ENCODE data around the gene SERPINB6.
"Not testable (repeated sequence)": the region's sequence is repeated elsewhere in the genome, so short reads cannot be mapped to it uniquely, and the experiment has no call there.

SERPINB6 gene

DNA sequence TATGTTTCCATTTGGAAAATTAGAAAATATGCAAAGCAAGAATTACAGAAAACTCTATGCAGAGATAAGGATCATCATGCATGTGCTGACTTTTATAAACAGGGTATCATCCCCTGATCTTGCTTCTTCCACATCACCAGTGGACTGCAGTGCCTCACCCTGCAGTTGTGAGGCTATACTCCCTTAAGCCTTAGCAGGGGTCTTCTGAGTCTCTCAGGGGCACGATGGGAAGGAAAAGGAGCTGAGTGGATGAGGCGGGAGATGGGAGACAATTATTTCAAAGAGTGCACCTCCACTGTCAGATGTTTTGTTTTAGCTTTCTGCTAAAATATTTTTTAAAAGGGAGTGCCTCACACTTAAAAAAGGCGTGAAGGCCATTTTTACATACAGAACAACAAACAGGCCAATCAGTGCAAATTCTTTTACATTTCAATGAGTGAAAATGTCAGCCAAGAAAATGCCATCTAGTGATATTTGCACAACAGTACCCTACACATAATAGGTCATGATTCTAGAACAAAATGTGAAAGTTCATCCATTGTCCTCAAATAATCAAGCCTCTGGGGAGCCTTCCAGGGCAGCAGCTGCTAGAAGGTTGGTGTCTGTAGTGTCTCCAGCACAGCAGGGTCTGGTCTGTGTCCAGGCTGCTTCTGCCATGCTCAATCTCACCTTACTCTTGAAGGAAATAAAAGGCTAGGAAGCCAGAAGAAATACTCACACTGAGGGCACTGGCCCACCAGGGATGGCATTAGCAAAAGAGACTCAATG lies 55.0 kb downstream of the SERPINB6 start:
- no peak overlapping the region for H3K27ac ChIP-seq
- TF ChIP-seq, protein P1, sequence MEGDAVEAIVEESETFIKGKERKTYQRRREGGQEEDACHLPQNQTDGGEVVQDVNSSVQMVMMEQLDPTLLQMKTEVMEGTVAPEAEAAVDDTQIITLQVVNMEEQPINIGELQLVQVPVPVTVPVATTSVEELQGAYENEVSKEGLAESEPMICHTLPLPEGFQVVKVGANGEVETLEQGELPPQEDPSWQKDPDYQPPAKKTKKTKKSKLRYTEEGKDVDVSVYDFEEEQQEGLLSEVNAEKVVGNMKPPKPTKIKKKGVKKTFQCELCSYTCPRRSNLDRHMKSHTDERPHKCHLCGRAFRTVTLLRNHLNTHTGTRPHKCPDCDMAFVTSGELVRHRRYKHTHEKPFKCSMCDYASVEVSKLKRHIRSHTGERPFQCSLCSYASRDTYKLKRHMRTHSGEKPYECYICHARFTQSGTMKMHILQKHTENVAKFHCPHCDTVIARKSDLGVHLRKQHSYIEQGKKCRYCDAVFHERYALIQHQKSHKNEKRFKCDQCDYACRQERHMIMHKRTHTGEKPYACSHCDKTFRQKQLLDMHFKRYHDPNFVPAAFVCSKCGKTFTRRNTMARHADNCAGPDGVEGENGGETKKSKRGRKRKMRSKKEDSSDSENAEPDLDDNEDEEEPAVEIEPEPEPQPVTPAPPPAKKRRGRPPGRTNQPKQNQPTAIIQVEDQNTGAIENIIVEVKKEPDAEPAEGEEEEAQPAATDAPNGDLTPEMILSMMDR (conservative IDR thresholded peaks at IDR 0.05), result no peak

DNA sequence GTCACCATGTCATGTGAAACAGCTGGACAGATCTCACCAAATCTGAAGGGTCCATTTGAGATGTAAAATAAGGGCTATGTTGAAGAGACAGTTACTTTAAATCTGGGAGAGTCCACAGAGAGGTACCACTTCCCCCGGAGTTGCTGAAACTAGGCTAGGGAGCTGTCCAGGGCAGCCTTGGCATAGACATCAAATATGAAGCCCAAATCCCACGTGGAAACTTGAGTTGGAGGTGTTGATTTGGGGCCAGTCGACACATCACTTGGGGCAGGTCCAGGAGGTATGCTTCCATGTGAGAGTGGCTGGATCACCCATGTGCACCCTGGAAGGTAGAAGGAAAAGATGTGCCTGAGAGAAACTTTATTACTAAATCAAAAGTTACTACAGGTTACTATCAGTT lies 56.2 kb downstream of the SERPINB6 start:
- H3K27ac ChIP-seq, result no peak overlapping the region
- TF ChIP-seq, protein P1 (conservative IDR thresholded peaks at IDR 0.05), result no peak

DNA sequence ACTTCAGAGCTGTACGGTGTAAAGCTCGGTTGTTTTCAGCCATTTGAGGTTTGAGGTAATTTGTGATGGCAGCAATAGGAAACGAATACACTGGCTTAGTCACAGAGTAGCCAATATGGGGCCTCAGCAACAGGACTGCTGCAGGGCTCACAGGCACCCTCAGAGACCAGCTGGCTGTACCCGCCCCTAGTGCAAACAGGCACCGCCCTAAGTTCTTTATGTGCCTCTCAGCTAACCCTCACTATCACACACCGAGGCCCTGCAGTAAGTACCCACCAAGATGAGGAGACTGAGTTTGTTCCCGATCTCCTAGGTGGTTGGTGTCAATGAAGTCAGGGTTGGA lies 57.1 kb downstream of the SERPINB6 start:
- TF ChIP-seq, protein P1 (conservative IDR thresholded peaks at IDR 0.05), result no peak
- H3K27ac ChIP-seq, result no peak overlapping the region

DNA sequence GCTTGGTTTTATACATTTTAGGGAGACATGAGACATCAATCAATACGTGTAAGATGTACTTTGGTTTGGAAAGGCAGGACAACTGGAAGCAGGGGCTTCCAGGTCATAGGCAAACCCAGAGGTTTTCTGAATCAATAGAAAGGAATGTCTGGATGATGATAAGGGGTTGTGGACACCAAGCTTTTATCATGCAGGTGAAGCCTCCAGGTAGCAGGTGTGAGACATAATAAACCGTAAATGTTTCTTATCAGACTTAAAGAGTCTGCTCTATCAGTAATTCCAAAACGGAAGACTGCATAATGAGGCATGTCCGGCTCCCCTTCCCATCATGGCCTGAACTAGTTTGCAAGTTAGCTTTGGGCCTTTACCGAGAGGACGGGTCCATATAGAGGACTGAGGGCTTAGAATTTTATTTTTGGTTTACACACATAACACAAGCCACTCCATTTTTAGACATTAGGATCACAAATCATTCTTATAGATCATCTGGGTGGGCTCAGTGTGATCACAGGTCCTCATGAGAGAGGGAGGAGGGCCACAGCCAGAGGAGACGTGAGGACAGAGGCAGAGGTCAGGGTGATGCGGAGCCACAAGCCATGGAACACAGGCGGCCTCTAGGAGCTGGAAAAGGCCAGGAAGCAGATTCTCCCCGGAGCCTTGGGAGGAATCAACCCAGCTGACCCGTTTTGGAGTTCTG lies 57.6 kb downstream of the SERPINB6 start:
- TF ChIP-seq, protein P1 (conservative IDR thresholded peaks at IDR 0.05), result no peak
- no peak overlapping the region for H3K27ac ChIP-seq

DNA sequence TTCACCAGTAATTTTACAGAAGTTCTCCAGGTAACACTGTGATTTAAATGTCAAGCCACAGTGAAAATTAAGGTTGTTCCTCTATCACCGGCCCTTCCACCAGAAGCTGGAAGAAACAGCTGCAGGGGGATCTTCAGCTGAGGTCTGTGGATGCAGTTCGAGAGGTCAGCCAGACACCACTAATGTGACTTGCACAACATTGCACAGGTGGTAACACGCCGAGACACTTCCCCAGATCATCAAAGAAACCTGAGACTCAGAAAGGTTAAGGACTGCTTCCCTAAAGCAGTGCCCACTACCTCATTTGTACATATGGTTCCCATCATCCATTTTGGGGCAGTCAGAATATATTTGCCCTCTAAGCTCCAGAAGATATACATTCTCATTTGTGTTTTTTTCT lies 60.2 kb downstream of the SERPINB6 start:
- no peak overlapping the region for H3K27ac ChIP-seq
- TF ChIP-seq, protein P1 (conservative IDR thresholded peaks at IDR 0.05), result no peak

DNA sequence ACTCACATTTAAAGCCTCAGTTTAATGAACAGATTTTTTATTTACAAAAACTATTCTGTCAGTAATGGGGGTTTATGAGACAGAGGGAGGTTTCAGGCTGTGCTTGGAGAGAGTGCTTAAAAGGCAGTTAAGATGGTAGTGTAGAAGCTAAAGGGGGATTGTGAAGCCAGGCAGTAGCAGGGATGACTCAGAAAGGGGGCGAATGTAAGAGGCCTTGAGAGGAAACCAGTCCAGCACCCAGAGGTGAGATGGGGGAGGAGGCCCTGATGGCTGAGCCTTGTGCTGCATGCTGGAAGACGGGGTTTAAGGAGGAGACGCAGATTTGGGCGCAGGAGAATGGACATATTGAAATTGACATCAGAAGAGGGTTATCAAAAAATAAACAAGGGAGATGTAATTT lies 61.6 kb downstream of the SERPINB6 start:
- H3K27ac ChIP-seq, result 0 out of 2 replicates have a peak overlapping the region, but pooled peaks have one; percentile 24
- TF ChIP-seq, protein P1 (conservative IDR thresholded peaks at IDR 0.05), result no peak

DNA sequence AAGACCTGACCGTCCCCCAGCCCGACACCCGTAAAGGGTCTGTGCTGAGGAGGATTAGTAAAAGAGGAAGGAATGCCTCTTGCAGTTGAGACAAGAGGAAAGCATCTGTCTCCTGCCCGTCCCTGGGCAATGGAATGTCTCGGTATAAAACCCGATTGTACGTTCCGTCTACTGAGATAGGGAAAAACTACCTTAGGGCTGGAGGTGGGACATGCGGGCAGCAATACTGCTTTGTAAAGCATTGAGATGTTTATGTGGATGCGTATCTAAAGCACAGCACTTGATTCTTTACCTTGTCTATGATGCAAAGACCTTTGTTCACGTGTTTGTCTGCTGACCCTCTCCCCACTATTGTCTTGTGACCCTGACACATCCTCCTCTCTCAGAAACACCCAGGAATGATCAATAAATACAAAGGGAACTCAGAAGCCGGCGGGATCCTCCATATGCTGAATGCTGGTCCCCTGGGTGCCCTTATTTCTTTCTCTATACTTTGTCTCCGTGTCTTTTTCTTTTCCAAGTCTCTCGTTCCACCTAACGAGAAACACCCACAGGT lies 62.2 kb downstream of the SERPINB6 start:
- peak overlapping the region; percentile 24; the same call in 1 of the 2 replicates for H3K27ac ChIP-seq

DNA sequence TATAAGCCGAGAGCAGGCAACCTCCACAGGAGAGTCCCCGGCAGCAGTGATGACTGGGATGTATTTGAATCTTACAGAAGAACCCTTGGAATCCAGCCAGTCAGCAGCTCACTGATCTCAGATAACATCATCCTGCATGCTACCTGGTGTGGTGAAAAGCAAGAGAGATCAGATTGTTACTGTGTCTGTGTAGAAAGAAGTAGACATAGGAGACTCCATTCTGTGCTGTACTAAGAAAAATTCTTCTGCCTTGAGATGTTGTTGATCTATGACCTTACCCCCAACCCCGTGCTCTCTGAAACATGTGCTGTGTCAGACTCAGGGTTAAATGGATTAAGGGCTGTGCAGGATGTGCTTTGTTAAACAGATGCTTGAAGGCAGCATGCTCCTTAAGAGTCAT lies 62.9 kb downstream of the SERPINB6 start:
- H3K27ac ChIP-seq, result peak overlapping the region; percentile 24; the same call in 1 of the 2 replicates

DNA sequence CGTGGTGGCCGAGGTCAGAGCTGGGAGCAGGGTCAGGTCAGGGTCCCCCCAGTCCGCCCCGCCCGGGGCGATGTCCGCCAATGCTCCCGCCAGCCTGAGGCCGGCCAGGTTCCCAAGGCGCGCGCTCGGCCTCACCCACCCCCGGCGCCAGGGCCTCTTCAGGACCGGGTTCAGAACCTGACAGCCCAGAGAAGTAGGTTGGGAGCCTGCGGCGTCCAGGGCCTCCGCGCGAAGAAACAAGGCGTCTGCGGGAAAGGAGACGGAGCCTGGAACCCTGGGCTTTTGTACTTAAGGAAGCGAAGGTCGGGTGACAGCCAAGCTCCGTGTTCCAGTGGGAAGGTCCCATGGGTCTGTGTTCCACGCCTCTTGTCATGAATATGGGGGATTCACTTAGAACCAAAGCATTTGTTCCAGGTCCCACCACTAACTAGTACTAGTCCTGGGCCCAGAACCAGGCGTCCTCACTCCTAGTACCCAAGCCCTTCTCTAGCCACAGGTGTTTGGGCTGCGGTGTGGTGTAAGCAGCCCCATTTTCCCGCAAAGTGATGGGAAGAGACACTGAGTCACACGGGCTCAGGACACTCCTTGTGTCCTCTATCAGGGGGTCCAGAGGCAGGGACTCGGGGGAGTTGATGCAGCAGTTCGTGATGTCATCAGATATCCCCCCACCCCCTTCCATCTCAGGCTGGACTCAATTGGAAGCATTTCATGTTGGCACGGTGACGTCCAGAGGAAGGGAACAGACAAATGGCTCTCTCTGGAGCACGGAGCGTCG lies 67.8 kb downstream of the SERPINB6 start:
- H3K27ac ChIP-seq, result not testable (repeated sequence)

DNA sequence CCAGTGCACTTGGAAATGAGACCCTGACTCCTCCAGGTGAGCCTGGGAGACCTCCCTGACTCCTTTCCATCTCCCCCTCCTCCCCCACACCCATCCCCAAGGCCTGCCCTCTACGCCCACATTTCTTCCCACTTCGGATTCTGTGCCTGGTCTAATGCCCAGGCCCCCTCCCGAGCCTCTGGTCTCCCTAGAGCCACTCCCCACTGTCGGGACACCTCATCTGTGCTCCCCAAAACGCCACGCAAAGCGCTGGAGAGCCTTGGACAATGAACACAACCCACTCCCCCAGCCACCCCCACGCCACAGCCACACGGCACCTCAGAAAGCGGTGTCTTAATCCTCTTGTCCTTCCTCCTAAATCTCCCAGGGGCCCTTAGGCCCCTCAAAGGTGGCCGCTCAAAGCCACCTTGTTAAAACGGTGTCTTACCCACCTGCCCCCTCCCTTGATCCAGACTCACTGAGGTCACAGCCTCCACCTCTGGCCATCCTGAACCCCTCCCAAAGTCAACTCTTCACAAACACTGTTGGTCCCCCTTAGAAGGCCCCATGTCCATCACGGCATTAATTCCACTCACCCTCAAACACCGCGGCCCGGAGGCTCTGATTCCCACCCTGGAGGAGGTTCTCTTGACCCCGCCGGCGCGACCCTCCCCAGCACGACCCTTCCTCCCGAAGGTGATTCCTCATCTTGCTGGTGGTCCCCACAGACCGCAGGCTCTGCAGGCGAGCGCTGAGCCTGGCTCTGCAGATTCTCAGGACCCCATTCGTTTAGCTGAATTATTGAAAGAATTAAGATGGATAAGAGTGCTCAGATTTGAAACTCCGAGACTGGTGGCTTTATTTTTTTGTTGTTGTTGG lies 69.5 kb downstream of the SERPINB6 start:
- not testable (repeated sequence) for H3K27ac ChIP-seq

Data from VCaP (cell line).